ENCODE measurements around the gene HACD4.

DNA sequence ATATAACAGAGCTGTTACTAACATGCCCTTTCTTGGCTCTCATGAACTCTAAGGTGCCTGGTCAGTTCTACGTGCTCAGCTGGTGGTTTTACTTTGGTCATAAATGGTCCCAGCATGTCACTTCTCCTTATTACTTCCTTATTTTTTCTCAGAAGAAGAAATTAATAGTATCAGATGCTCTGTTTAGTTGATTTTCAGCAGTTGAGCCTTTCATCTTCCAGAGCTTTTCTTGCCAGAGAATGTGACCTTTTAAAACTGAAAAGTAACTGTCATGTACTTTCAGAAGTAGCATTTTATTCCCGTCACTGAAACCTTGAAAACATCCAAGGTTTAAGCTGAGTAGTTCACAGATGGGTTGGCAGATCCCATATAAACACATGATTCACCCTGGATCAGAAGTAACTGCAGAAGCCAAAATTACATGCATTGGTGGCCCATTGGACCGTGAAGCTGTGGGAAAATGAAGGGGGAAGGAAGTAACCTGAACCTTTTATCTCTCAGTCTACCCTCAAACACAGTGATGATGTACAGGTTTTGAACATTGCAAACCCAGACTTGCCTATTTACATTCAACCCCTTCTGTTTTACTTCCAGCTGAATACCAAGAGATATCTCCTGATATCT, 50.5 kb downstream of the HACD4 start:
- TF ChIP-seq, protein P1, sequence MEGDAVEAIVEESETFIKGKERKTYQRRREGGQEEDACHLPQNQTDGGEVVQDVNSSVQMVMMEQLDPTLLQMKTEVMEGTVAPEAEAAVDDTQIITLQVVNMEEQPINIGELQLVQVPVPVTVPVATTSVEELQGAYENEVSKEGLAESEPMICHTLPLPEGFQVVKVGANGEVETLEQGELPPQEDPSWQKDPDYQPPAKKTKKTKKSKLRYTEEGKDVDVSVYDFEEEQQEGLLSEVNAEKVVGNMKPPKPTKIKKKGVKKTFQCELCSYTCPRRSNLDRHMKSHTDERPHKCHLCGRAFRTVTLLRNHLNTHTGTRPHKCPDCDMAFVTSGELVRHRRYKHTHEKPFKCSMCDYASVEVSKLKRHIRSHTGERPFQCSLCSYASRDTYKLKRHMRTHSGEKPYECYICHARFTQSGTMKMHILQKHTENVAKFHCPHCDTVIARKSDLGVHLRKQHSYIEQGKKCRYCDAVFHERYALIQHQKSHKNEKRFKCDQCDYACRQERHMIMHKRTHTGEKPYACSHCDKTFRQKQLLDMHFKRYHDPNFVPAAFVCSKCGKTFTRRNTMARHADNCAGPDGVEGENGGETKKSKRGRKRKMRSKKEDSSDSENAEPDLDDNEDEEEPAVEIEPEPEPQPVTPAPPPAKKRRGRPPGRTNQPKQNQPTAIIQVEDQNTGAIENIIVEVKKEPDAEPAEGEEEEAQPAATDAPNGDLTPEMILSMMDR (IDR thresholded peaks at IDR 0.05): no peak
- TF ChIP-seq POLR2A (IDR thresholded peaks at IDR 0.05): no peak

Measured in Peyer's patch (tissue), 4 donors.